Occipital lobe (tissue), 2 donors: ENCODE measurements around the gene CLSTN2. TPM values are rescaled to one million over a fixed set of nuclear protein-coding genes. Genes with fewer than 3 reads are reported as not detected.
A peak's percentile ranks its signal among the peaks of the same experiment; 100 is the strongest.

Experiments
- DNase-seq: peaks from one replicate; lab custom pipeline; 2025; lab: John Stamatoyannopoulos, UW
- total RNA-seq: library from RNA; depleted of rRNA; stranded (reverse); fragments of >200 nt; gene quantifications from one replicate; pipeline ENCODE4 v1.2.3, GENCODE V29; 2014

The CLSTN2 gene
- total RNA-seq, 1 donor from 2014 or later = 10.3 TPM

- no peak for DNase-seq
Measured at GRCh38 chr3:140373234-140373633, 438.2 kb downstream of the CLSTN2 start.

DNA sequence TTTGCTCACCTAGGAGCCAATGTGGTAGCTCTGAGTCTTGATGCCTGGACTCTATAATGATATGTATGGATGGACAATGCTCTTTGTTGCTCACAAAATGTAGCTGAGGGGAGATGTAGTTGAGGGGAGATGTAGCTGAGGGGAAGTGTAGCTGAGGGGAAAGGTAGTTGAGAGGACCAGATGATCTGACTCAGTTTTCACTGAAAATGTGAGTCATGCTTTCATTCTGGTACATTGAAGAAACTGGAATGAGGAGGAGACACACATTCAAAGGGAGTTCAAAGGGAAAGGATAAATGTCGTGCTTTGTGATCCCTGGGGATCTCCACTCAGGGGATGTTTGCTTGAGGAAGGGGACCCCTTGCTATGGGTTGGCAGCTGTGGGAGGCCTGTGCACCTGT, 440.0 kb downstream of the CLSTN2 start:
- DNase-seq = no peak

DNA sequence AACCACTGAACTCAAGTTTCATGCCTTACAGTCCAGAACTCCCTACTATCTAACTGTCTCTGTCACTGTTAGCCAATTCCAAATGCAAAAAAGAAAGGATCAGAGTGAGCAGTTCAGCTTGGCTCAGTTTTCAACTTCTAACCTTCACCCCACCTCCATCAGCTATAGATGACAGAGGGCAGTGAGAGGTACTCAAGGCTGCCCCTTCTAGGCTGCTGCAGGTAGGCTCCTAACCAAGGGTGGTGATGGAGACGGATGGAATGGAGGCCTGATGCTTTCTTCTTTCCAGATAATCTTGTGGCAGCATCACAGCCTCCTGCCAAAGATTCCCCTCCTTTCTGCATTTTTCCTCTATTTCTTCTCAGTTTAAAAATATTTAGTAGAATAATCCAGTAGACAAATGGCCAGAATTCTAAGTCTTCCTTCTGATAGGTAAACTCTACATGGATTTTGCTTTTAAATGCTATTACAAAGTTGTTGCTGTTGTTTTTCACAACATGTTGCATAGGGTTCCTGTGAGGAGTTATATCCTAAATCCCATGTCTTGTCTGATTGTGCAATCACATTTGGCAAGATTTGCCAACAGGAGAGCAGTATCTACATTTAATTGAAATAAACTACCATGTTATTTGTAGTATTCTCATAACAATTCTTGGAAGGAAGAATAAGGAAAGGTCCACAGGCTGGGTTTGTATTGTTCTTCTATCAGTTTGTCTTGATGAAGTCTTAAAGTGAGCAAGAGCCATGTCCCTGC, 441.3 kb downstream of the CLSTN2 start:
- no peak for DNase-seq

- DNase-seq = no peak
Measured at GRCh38 chr3:140377644-140378043, 442.7 kb downstream of the CLSTN2 start.

DNA sequence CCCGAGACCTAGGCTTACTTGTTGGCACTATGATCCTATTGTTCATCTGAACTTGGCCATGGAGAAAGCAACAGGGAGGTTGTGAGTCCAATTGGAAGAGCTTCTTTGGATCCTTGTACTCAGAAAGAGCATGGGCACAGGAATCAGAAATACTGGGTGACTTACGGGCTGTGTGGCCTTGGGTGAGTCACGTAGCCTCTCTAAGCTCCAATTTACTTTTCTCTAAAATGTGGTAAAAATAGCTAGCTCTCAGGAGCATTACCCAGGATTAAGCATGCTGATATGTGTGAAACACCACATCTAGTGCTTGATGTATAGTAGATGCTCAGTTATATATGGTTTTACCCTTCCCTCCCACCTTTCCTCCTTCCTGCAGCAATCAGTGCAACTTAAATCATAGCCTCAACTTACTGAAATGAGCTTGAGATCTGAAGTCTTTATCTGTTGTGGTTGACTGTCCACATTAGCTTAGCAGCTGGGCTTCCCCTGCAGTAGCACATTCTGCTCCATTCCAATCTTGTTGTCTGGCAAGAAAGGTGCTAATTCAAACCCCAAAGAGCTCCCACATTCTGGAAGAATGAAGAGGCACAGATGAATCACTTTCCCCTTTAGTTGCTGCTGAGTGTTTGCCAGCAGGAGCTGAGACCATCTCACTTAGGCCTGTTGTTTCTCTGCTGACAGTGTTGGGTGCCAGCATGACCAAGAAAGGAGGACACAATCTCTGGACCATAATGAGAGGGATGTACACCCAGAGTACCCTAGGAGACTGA, 443.8 kb downstream of the CLSTN2 start:
- DNase-seq = peak; percentile 42

DNA sequence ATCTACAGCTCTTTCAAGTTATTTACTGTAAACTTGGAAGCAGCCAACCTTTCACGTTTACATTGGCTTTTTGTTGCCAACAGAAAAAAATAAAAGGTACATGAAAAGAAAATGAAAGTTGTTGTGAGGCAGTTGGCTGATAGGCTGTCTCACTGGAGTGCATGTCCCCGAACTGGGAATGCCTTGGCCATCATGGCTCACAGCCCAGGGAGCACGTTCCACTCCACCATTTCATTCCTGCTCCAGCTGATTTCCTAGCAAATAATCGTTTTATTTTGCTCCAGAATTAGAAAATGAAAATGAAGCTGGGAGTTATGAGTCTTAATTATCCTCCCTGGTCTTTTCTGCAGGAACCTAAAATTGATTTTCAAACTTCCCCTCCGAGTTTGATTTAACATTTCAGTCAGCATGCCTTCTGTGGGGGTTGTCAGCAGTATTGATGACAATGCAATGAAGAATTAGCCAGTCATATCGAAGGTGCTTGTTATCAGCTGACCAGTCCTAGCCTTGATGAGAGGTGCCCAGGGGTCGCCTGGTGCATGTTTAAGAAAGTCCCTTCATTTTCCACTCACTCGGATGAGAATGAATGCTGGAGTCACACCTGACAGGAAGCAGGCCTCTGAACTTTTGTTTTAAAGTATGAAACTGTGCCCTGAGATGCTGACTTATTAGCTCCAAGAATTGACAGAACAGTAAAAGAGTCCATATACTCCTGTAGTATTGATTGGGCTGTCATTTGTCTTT, 449.2 kb downstream of the CLSTN2 start:
- DNase-seq = no peak

DNA sequence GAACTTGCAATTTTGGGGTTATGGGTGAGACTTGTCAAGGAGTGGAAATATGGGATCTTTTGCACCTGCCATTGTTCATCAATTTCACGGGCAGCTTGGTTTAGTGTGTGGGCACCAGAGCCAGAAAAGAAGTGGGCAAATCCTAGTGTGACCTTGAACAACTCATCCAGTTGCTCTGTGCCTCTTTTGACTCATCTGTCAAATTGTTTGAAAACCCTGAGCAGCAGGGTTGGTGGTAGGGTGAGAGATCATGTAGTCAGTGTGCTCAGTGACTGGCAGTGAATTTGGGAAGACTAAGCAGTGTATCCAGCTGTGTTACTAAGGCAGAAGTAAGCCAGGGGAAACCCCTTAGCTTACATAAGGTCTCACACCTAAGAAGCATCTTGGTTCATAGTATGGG, 449.9 kb downstream of the CLSTN2 start:
- DNase-seq = no peak

GRCh38 chr3:140386357-140387100, 451.5 kb downstream of the CLSTN2 start:
- peak; percentile 40 for DNase-seq

GRCh38 chr3:140387244-140387643, 452.3 kb downstream of the CLSTN2 start:
- no peak for DNase-seq

GRCh38 chr3:140388202-140388922, 453.4 kb downstream of the CLSTN2 start:
- DNase-seq = no peak

- no peak for DNase-seq
Measured at GRCh38 chr3:140391061-140391460, 456.1 kb downstream of the CLSTN2 start.

DNA sequence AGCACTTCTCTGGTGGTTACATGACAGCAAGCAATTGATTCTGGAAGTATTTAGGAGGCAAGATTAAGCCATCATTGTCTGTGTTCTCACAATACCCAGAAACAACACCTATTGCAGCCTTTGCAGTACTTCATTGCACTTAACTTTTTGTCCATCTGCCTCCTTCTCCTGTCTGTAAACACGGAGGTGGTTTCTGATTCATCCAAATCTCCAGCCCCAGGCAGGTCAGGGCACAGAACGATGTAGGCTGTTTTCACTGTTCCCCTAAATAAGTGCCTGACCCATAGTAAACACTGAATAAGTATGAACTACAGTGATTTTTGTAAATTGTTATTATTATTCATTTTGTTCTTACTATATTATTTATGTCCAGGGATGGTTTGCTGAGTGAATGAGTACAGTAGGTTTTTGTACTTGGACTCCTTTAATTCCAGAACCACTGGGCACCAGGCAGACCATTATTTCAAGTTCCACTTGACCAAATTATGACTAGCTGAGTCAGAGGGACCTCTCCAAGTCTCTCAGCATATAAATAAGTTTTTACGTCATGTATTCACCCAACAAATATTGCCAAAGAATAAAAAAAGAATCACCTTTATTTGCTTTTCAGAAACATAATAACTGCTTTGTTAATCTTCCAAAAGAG, 459.6 kb downstream of the CLSTN2 start:
- no peak for DNase-seq

- DNase-seq = no peak
Measured at GRCh38 chr3:140395134-140396075, 460.4 kb downstream of the CLSTN2 start.

- no peak for DNase-seq
Measured at GRCh38 chr3:140396110-140396509, 461.1 kb downstream of the CLSTN2 start.

DNA sequence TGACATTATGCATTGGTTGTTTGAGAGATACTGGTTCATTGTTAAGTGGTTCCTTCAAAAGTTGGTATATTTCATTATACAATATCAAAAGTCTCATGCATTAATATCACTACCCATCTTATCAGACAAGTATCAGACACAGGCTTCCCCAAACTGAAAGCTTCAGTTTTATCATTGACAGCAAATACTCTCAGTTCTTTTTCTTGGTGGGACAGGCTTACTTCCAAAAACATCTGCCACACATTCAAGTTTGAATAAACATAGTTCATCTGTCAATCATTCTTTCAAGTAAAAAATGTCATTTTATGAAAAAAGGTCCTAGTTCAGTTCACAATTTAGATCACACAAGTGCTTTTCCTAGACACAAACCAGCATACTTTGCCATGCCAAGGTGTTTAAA, 462.9 kb downstream of the CLSTN2 start:
- no peak for DNase-seq

DNA sequence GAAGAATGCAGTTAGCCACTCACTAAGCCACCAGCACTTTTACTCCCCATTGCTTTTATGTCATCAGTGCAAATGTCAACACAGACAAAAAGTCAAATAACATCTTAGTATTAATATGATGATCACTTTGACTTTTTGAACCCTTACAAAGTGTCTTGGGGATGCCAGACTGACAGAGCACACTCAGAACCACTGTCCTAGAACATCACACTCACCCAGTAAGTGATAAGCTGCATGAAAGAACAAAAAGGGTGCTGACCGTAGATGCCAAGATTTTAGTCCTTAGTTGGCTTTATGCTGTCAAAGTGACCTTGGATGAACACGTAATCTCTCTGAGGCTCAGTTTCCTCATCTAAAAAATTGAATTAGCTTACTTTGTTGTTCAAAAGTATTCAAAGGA, 463.4 kb downstream of the CLSTN2 start:
- DNase-seq = no peak

DNA sequence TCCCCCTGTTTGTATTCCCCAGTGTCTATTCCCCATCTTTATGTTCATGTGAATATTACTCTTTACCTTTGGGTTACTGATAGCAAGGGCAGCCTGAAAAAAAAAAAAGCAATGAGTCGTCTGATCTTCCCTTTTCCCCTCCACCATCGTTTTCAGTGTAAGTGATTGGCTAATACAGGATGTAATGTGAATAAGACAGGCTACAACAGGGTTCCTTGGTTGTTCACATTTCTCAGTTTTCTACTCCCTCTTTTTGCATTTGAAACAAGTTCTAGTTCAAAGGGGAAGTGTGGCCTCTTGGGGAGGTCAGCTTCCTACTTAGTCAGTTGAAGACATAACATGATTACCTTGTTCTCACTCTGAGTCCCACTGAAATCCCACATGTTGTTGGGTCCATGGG, 464.9 kb downstream of the CLSTN2 start:
- no peak for DNase-seq

- DNase-seq = no peak
Measured at GRCh38 chr3:140403079-140403478, 468.1 kb downstream of the CLSTN2 start.

- no peak for DNase-seq
Measured at GRCh38 chr3:140403608-140404007, 468.6 kb downstream of the CLSTN2 start.
